ENCODE data around the gene SIRPB1. TPM values are rescaled to one million over a fixed set of nuclear protein-coding genes. Genes with fewer than 3 reads are reported as not detected.
"Not testable (repeated sequence)": the region's sequence is repeated elsewhere in the genome, so short reads cannot be mapped to it uniquely, and the experiment has no call there.

SIRPB1 gene
- polyA plus RNA-seq, 3 donors = 0.53 to 2.5 (median 1.5) TPM

DNA sequence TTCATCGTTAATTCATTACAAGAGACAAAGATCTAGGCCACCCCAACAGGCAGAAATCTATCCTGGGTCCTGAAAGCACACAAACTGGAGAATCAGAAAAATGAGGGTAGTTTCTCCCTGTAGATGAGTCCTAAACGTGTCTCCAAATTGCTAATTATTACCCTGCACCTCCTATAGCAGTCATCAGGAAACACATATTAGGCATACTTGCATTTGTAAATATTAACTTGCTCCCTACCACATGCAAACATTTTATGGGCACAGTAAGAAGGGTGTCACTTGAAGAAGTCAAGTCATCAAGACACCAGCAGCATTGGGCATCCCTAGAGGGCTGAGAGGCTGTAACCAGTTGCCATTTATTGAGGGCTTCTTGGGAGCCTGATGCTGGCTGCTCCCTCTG, 17.9 kb upstream of the SIRPB1 start:
- no peak for DNase-seq (ENCODE audit: low read depth in 3 of 3, low spot score in 2 of 3)

GRCh38 chr20:1637226-1637625, 17.4 kb upstream of the SIRPB1 start:
- DNase-seq (ENCODE audit: low read depth in 3 of 3, low spot score in 2 of 3) = no peak

GRCh38 chr20:1636621-1637020, 16.8 kb upstream of the SIRPB1 start:
- no peak for DNase-seq (ENCODE audit: low read depth in 3 of 3, low spot score in 2 of 3)

DNA sequence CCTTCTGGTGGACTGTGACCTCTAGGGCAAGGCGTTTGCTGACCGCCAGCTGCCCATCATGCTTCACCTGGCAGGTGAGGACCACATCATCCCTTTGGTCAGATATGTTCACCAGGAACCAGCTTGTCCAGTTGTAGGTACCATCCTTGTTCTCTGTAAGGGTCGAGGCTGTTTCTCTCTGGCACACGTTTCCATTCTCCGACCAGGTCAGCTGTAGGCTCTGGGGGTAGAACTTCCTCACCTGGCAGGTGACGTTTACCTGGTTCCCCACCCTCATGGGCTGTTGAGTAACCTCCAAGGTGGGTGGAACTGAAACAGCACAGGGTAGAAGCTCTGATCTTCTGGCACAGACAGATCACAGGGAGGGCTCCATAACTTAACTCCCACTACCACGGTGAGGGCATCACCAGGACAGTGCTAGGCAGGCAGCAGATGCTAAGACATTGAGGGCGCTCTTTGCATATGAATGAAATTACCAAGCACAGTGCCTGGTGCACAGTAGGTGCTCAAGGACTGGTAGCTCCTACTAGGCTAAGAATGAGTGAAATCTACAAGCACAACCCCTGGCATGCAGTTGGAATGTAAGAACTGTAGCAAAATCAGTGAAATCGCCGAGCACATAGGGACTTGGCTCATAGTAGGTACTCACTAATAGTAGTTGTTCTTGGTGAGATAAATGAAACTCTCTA, 15.6 kb upstream of the SIRPB1 start:
- no peak for DNase-seq (ENCODE audit: low read depth in 3 of 3, low spot score in 2 of 3)

- no peak for DNase-seq (ENCODE audit: low read depth in 3 of 3, low spot score in 2 of 3)
These were observed 13.7 kb upstream of the SIRPB1 start for GRCh38 chr20:1633535-1633934.

GRCh38 chr20:1632178-1632577, 12.4 kb upstream of the SIRPB1 start:
- no peak for DNase-seq (ENCODE audit: low read depth in 3 of 3, low spot score in 2 of 3)

DNA sequence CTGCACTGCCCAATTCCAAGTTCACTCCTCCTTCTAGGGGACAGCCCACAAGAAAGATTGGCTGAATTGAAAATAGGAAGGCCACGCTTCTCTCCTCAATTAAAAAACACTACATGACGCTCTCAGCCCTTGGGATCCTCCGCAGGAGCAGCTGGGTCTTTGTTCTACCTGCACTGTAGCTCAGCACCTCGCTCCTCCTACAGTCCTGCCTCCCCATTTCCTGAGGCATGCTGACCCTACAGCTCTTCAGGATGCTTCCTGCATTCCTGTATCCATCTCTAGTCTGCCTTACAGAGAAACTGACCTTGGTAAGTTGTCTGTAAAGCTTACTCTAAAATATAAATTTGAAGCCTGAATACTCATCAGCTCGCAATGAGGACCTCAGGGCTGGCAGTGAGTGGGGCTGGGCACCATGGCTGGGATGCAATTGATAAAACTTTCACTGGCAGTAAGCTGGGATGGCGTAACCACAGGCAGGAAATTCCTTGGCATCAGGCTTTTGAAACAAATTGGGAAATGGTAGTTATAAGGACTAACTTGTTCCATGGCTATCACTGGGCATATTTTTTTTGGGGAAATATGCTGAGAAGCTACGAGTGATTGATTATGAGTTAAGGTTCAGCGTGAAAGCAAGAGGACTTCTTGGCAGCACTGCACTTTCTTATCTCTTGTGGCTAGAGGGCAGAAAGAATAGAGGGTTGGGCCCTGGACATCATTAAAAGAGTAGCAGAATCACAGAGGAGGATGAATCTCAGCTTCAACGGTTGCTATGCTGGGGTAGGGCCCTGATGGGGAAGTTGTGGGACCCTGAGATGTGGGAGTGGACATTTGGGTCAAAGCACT, 11.7 kb upstream of the SIRPB1 start:
- no peak for DNase-seq (ENCODE audit: low read depth in 3 of 3, low spot score in 2 of 3)

- no peak for DNase-seq (ENCODE audit: low read depth in 3 of 3, low spot score in 2 of 3)
These were observed 10.4 kb upstream of the SIRPB1 start for GRCh38 chr20:1630186-1630585.

- DNase-seq (ENCODE audit: low read depth in 3 of 3, low spot score in 2 of 3) = no peak
These were observed 9.5 kb upstream of the SIRPB1 start for GRCh38 chr20:1629321-1629720.

GRCh38 chr20:1628621-1629020, 8.8 kb upstream of the SIRPB1 start:
- DNase-seq (ENCODE audit: low read depth in 3 of 3, low spot score in 2 of 3) = no peak

GRCh38 chr20:1627200-1627550, 7.4 kb upstream of the SIRPB1 start:
- DNase-seq (ENCODE audit: low read depth in 3 of 3, low spot score in 2 of 3) = no peak

- DNase-seq (ENCODE audit: low read depth in 3 of 3, low spot score in 2 of 3) = no peak
These were observed 6.9 kb upstream of the SIRPB1 start for GRCh38 chr20:1626528-1627199.

DNA sequence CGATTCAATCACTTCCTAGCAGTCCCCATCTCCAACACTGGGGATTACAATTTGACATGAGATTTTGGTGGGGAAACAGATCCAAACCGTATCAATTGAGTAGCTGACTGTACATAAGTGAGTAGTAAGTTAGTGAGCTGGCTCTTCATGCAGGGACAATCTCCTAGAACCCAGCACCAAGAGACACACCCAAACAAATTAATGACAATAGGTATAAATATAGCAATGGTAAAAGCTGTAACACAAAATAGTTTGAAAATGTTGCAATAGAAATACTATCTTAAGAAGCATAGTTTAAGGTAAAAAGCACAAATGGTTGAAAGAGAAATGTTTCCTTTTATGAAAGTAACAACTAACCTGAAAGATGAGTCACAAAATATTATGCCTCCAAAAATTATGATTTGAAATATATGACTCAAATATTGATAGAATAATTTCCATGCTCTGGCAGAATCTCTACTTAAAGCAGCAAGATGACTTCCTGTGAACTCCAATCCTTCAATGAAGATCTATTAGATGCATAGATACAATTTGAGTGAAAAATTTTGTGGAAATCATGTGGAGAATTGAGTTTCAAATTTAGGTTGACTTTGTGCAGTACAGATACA, 5.4 kb upstream of the SIRPB1 start:
- no peak for DNase-seq (ENCODE audit: low read depth in 3 of 3, low spot score in 2 of 3)

- DNase-seq (ENCODE audit: low read depth in 3 of 3, low spot score in 2 of 3) = no peak
These were observed 3.8 kb upstream of the SIRPB1 start for GRCh38 chr20:1623501-1624205.

DNA sequence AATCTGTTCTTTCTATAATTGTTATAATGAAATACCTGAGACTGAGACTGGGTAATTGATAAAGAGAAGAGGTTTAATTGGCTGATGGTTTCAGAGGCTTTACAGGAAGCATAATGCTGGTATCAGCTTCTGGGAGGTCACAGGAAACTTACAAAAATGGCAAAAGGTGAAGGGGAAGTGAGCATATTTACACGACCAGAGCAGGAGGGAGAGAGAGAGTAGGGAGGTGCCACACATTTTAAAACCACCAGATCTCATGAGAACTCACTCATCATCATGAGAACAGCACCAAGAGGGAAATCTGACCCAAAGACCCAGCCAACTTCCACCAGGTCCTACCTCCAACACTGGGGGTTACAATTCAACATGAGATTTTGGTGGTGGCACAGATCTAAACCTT, 2.6 kb upstream of the SIRPB1 start:
- no peak for DNase-seq (ENCODE audit: low read depth in 3 of 3, low spot score in 2 of 3)

- DNase-seq (ENCODE audit: low read depth in 3 of 3, low spot score in 2 of 3) = no peak
These were observed 1.5 kb upstream of the SIRPB1 start for GRCh38 chr20:1621316-1621715.

DNA sequence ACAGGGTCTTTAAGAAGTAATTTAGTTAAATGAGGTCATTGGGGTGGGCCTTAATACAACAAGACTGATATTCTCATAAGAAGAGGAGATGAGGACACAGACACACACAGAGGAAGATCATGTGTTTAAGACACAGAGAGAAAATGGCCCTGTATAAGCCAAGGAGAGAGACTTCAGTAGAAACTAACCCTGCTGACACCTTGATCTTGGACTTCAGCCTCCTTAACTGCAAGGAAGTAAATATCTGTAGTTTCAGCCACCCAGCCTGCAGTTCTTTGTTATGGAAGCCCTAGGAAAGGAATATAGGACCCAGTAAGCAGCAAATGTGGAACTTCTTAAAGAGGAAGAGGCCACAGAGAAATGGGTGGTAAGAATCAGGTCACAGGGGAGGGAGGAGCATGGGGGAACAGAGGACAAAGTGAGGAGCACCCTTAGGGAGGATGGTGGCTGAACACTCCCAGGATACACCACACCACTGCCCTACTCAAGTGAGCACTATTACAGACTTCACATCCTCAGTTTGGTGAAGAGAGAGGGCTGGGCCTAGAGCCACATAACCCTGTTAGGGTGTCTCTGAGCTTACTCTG, 762 bp downstream of the SIRPB1 start:
- no peak for DNase-seq (ENCODE audit: low read depth in 3 of 3, low spot score in 2 of 3)

DNA sequence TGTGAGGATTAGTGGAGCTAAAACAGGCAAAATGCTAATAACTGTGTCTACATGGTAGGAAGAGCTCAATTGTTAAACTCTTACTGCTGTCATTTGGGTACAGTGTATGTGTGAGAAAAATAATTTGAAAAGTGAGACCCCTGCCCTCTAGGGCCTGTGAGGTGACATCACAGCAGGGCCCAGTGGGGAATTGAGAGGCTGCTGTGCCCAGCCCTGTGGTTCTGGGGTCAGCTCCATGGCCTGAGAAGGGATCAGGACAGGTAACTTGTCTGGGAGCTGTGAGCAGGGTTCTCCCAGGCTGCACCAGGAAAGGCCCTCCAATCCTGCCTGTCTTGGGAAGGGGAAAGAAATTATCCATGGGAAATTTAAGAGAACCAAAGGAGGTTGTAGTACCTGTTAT, 1.3 kb downstream of the SIRPB1 start:
- DNase-seq (ENCODE audit: low read depth in 3 of 3, low spot score in 2 of 3) = no peak

GRCh38 chr20:1616858-1617434, 2.9 kb downstream of the SIRPB1 start:
- DNase-seq (ENCODE audit: low read depth in 3 of 3, low spot score in 2 of 3) = no peak

DNA sequence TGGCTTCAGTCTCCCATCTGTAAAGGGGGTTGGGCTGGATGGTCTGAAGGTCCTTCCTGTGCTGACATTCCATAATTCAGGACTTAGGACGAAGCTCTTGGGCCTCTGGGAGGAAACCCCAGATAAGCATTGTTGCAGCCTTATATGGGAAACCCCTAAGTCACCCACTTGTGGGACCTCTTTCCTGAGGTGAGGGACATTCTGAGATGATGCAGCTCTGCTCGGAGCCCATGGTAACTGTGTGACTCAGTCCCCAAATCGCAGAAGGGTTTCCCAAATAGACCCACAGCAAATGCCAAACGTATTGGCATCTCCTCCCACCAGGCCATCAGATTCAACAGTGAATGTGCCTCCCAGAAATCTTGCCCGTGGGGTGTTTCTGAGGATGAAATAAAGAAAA, 9.4 kb downstream of the SIRPB1 start:
- not testable (repeated sequence) for DNase-seq (ENCODE audit: low read depth in 3 of 3, low spot score in 2 of 3)

All from right renal cortex interstitium (tissue), 3 donors.